Retinal pigment epithelial cell (primary cell): ENCODE measurements around the gene KIF3B.
"Not testable (repeated sequence)": the region's sequence is repeated elsewhere in the genome, so short reads cannot be mapped to it uniquely, and the experiment has no call there.

ENCODE experiments used
- DNase-seq: peaks from one replicate; pipeline ENCODE4 v3.0.0-alpha.2; 2010; ENCODE audit warnings: low read depth
- H3K4me3 ChIP-seq: 2 replicates; pipeline ENCODE4 v1.5.1; 2011; ENCODE audit warnings: mild to moderate bottlenecking, low read length, control low read depth, moderate library complexity
- CTCF ChIP-seq: conservative IDR thresholded peaks from 2 replicates; pipeline ENCODE4 v1.5.1; 2011; ENCODE audit warnings: low read depth, low read length, control low read depth, inconsistent platforms

KIF3B gene

DNA sequence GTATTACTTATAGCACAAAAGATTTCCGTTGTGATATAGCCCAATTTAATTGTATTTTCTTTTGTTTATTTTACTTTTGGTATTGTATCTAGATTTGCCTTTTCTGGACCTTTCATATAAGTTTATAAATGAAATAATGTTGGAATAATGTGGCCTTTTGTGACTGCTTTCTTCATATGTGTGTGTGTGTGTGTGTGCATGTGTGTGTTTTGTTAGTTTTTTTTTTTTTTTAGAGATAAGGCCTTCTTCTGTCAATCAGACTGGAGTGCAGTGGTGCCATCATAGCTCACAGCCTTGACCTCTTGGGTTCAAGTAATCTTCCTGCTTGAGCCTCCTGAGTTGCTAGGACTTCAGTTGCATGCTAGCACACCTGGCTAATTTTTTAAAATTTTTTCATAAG is 42.9 kb downstream of the KIF3B start:
- H3K4me3 ChIP-seq: no peak overlapping the region
- DNase-seq: no peak
- no peak for TF ChIP-seq CTCF

GRCh38 chr20:32321390-32321789 is 43.9 kb downstream of the KIF3B start:
- TF ChIP-seq CTCF: no peak
- H3K4me3 ChIP-seq: no peak overlapping the region
- DNase-seq: no peak

DNA sequence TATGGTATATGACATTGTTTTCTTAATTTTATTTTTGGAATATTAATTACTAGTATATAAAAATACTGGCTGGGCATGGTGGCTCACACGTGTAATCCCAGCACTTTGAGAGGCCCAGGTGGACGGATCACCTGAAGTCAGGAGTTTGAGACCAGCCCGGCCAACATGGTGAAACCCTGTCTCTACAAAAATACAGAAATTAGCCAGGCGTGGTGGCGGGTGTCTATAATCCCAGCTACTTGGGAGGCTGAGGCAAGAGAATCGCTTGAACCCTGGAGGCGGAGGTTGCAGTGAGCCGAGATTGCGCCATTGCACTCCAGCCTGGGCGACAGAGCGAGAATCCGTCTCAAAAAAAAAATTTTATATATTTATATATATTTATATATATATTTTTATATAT is 44.8 kb downstream of the KIF3B start:
- not testable (repeated sequence) for H3K4me3 ChIP-seq, DNase-seq

GRCh38 chr20:32323761-32324160 is 46.3 kb downstream of the KIF3B start:
- not testable (repeated sequence) for H3K4me3 ChIP-seq, DNase-seq

DNA sequence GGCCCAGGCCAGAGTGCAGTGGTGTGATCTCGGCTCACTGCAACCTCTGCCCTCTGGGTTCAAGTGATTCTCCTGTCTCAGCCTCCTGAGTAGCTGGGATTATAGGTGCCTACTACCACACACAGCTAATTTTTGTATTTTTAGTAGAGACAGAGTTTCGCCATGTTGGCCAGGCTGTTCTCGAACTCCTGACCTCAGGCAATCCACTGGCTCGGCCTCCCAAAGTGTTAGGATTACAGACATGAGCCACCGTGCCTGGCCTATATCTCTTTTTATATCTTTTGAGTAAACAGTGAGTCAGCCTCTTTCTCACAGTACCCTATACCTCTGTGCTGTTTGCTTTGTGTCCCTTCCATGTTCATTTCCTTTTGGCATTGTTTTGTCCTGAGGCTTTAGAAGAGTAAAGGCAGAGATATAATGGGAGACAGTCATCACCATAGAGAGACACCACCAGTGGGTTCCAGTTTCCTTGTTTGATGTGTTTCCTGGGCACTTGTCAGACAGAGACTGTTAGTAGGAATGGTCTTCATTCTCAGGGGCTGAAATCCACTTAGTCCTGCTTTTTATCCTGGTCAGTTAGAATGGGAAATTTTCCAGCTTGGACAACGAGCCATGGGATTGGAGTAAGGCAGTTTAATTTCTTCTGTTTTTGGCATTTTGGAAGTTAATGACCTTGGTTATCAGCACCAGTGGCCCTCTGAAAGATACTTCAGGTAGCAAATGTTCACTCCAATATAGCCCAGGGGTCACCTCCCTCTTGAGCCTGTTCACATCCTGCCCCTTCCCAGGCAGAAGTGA is 48.5 kb downstream of the KIF3B start:
- H3K4me3 ChIP-seq: no peak overlapping the region
- DNase-seq: no peak
- no peak for TF ChIP-seq CTCF

DNA sequence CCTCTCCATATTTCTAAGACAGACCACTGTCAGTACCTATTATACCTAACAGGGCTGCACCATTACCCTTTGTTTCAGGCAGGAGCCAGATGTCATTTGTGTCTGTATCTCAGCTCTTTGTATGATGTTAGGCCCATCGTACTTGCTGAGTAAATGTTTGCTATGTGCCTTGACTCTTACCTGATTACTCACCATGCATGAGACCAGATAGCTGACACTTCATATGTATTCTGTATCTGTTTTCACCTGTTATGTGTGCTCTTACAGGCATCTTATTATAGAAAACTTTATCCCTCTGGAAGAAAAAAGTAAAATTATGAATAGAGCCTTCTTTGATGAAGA is 49.0 kb downstream of the KIF3B start:
- DNase-seq: no peak
- no peak for TF ChIP-seq CTCF
- no peak overlapping the region for H3K4me3 ChIP-seq

DNA sequence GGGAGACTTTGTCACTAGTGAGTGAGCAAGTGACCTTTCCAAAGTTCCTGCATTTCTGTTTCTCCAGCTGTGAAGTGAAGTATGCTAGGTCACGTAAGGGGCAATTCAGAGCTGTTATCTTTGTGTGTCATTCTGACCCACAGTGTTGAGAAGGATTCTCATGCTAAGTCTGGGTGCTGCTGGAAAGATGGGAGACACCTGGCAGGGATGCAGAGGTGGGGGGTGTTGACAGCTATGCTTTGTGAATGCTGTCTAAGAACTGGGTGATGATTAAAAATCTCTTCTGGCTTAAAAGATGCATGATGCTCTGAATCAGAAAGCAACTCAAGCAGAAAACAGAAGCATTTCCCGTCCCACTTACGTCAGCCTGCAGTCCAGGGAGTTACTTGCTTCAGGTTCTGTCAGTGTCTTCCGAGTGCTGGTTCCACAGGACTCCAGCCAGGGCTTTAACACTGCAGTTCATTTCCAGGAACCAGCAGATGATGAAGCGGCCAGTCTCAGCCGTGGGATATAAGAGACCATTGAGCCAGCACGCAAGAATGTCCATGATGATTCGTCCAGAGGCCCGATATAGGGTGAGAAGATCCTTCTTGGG is 49.7 kb downstream of the KIF3B start:
- DNase-seq: no peak
- no peak for TF ChIP-seq CTCF
- H3K4me3 ChIP-seq: no peak overlapping the region

GRCh38 chr20:32329817-32330554 is 52.5 kb downstream of the KIF3B start:
- no peak for DNase-seq
- no peak overlapping the region for H3K4me3 ChIP-seq
- TF ChIP-seq CTCF: no peak
